ENCODE measurements around the gene SEMA6D.

- TF ChIP-seq ZNF274 (IDR thresholded peaks at IDR 0.05; ENCODE audit: low read depth, low read length), result no peak
- TF ChIP-seq YY1 (IDR thresholded peaks at IDR 0.05; ENCODE audit: insufficient read depth, insufficient read length), result no peak
- TF ChIP-seq SUZ12 (IDR thresholded peaks at IDR 0.05; ENCODE audit: extremely low read depth, insufficient read depth, insufficient read length), result no peak
These were observed 49.1 kb downstream of the SEMA6D start for GRCh38 chr15:47766406-47766805.
